ENCODE data around the gene SCFD2.
A peak's percentile ranks its signal among the peaks of the same experiment; 100 is the strongest.
"Not testable (repeated sequence)": the region's sequence is repeated elsewhere in the genome, so short reads cannot be mapped to it uniquely, and the experiment has no call there.

SCFD2 gene

DNA sequence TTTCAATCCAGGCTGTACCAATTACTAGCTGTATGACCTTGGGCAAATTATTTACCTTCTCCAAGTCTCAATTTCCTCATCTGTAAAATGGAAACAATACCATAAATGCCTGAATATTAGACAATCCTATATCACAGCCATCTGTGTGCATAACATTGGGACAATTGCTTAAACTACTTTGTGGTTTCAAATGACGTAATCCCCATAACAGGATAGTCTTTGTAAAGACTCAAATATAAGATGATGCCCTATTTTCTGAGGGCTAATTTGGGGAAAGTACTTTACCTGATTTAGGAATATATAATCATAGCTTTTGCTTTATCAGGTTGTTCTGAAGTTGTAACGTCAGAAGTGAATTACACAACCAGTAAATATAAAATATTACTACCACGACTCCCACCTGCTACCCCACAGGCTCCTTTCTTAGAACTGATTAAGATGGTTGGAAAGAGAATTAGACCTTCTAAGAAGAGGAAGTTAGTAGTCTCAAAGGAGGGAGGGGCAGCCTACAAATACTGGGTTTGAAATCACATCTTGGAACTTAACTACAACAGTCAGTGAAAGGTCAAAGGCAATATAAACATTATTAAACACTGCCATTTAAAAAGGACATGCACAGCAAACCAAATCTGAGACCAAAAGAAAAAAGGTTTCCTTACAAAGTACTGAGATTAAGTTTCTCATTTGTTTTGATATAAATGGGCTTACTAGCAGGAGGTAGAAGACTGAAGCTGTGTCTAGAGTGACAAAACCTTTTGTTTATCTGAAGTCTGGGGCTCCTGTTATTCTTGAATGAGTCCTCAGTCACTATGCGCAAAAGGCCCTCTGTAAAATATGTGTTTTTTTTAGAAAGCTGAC lies 215.0 kb downstream of the SCFD2 start:
- no peak for DNase-seq (ENCODE audit: low read depth in 4 of 4, low spot score in 1 of 4)

DNA sequence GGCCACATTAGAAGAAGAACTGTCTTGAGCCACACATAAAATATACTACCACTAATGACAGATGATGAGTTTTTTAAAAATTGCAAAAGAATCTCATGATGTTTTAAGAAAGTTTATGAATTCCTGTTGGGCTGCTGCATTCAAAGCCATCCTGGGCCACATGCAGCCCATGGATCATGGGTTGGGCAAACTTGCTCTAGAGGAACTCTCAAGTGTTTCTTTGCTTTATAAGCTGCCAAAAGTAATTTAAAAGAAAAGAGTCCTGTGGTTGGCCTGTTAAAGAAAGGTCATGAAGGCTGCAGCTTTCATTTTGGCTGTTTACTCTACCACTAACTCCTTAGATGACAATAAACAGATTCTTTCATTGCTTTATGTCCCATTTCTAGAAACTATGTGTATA lies 218.2 kb downstream of the SCFD2 start:
- no peak for DNase-seq (ENCODE audit: low read depth in 4 of 4, low spot score in 1 of 4)

DNA sequence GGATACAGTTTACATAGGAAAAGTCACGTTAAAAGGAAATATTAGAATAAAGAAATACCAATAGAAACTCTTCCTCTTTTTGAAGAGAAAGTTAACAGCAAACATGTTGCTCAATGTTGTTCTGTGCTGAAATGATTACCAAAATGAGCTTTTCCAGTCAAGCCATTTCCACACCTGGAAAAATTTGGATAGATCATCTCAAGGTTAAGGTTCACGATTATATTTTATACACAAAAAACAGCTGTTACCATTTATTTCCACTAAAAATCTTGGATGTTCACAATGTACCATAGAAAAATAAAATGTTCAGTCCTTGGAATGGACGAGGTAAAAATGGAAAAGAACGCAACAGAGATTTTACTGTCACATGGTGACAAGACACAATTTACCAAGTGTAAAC lies 218.7 kb downstream of the SCFD2 start:
- no peak for DNase-seq (ENCODE audit: low read depth in 4 of 4, low spot score in 1 of 4)

DNA sequence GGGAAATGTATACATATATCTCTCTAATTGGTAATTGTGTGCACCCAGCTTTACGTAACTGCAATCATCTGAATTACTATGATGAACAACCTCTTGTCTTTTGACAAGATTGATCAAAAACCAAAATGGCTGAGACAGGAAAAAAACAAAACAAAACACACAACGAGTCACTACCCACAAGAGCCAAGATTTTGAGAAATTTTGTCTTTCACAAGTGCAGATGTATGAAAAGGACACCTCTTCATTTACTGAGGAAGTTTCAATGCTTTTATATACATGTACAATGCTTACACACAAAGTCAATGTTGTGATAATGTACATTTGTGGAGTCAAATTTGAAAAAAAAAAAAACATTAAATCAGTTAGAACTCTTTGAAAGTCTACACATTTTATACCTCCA lies 224.6 kb downstream of the SCFD2 start:
- no peak for DNase-seq (ENCODE audit: low read depth in 4 of 4, low spot score in 1 of 4)

DNA sequence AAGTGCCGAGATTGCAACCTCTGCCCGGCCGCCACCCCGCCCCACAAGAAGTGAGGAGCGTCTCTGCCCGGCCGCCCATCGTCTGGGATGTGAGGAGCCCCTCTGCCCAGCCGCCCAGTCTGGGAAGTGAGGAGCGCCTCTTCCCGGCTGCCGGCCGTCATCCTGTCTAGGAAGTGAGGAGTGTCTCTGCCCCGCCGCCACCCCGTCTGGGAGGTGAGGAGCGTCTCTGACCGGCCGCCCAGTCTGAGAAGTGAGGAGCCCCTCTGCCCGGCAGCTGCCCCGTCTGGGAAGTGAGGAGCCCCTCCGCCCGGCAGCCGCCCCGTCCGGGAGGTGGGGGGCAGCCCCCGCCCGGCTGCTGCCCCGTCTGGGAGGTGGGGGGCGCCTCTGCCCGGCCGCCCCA lies 226.6 kb downstream of the SCFD2 start:
- not testable (repeated sequence) for DNase-seq (ENCODE audit: low read depth in 4 of 4, low spot score in 1 of 4)

DNA sequence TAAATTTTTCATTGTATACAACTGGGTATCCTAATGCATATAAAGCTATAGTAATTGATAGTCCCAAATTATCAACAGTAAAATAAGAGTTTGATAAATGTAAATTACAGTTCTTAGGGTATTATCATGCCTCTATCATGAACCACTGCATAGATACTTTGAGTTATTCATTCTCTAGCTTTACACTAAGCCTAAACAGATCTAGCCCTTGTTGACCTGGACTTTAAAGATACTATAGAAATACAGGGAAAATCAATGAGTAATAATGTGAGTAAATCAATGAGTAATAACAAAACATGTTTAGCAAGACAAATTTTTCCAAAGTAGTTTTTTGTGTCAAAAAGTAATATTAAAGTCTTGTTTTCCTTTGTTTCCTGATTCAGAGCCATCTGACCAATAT lies 228.4 kb downstream of the SCFD2 start:
- DNase-seq (ENCODE audit: low read depth in 4 of 4, low spot score in 1 of 4) = no peak

DNA sequence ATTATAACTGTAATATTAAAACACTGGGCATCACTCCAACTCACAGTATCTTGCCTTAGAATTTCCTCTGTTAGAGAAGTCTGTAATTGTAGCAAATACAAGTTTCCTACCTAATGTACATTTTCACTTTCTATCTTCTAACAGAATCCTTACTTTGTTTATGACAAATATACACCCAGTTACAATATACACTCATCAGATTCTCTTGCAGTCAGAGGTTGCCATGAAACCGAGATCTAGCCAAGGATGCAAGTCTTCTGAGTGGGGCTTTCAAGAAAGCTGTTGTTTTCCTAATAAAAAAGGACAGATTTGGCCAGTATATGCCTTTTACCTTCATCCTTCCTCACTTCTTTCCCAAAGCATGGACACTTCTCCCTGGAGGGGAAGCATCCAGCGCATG lies 228.9 kb downstream of the SCFD2 start:
- no peak for DNase-seq (ENCODE audit: low read depth in 4 of 4, low spot score in 1 of 4)

DNA sequence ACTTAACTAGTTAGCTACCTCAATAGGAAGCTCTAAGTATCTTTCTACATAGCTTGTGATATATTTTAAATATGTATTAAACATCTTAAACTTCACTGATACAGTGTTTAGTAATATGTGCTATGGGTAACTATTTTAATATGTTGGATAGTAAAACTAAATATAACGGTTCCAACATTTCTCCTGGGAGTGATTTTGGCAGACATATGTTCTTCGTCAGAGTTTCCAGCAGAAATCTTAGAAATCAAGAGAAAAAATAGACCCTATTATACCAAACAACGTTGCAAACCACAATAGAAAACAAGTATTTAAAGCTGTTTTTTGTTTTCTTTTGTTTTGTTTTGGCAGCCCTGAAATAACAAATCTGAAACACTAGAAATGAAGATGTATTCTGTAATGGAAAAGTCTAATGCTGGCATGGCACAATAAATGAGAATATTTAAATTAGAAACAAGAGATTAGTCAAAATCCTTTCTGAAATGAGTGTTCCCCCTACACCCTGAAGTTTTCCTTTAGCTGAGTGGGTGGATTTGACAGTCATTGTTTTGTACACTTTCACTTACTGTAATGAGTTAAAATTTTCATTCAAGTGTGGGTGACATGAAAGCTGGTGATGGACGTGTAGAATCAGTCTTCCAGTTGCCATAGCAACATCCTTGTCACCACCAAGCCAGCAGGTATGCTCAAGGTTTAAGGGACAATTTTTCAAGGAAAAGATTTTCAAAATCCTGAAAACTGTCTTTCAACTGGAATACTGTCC lies 233.5 kb downstream of the SCFD2 start:
- peak in 1 of 4 experiments; percentile 9 for DNase-seq (ENCODE audit: low read depth in 4 of 4, low spot score in 1 of 4)

DNA sequence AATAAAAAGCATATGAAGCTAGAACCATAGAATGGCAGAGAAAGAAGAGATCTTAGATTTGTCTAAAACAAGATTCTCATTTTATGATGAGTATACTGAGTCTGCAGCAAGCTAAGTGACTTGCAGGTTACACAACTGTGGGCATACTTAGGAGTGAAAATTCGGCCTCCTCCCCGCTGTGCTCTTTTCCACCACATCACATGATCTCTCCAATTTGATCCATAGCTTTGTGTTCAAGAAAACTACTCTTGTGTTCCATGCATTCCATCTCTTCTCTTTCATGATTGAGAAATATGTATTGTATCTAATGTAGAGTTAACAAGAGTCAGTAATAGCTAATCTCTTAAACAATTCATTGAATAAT lies 234.3 kb downstream of the SCFD2 start:
- no peak for DNase-seq (ENCODE audit: low read depth in 4 of 4, low spot score in 1 of 4)

DNA sequence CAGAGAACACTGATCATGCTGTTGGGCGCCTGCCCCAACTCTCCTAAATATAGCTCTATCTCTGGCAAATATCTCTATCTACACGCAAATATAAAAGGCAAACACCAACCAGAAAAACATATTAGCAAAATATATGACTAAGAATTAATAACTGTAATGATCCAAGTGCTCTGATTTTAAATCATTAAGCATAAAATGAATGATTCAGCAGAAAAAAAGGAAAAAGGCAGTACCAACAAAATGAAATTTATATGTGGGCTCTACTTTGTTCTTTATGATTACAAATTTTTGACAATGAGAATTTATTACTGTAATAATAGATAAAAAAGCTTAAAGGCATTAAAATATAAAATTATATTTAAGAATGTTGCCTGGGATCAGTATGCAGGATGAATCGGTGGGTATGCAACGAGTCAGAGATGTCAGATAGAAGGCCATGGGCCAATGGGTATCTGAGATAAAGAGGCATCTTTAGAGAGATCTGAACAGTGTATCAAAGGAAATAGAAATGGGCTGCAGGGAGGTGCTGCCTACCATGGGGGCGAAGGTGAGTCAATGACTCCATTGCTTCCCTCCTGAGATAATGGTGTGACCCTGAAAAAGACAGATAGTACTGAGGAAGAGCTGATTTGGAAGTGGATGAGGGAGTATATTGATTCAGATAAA lies 234.8 kb downstream of the SCFD2 start:
- DNase-seq (ENCODE audit: low read depth in 4 of 4, low spot score in 1 of 4) = no peak

DNA sequence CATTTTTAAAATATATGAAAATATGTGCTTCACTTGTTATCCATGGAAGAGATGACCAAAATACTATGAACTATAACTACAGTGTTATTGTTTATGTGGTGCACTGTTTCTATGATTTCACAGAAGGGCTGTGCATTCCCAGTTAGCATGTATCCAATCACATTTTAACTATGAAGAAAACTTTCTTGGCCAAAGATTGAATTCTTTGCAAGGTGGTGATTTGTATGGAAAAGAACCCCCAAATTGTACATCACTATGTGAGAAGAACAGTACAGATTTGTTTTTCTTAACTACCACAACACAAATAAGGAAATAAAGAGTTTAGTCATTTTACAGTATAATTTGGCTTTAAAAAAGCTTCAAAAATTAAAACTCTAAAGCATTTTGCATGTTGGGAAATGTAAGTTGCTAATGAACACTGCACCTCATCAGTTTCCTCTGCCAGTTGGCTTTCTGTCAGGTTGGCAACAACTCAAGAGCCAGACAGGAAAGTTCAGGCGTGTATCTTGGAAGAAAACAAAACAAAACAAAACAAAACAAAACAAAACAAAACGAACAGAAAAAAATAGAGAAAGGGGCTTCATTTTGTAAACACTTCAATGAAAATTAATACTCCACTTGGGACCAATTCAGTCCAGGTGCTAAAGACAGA lies 237.0 kb downstream of the SCFD2 start:
- DNase-seq (ENCODE audit: low read depth in 4 of 4, low spot score in 1 of 4) = no peak

DNA sequence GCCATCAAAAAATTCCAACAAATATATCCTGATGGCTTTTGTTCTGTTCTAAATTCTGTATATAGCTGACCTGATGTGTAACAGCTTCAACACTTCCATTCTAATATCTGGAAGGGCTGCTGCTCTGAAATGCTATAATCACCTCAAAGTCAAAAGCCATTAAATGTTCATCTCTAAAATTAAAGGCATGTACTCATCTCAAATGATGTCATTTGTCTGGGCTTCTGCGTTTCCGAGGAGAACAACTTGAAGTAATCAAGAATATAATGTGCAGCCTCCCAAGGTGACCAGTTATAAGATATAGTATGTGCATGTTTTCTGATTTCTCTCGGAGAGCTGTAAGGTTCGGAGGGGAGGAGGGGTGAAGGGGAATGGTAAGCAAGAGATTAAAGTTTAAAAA lies 237.6 kb downstream of the SCFD2 start:
- no peak for DNase-seq (ENCODE audit: low read depth in 4 of 4, low spot score in 1 of 4)

DNA sequence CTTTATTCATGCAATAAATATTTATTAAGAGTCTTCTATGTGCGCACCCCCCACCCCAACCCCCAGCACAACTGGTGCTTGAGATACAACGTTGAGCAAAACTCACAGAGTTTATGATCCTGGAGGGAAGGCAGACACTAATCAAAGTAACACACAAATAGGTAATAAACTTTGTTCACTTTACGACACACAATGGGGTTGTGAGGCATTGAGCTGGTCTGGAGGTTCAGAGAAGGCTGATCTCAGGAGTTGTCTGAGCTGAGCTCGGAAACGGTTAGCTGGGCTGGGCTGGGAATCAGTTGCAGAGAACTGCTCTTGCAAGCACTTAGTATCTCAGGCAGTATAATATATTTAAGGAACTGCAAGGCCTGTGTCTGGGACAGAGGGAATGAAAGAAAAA lies 238.5 kb downstream of the SCFD2 start:
- no peak for DNase-seq (ENCODE audit: low read depth in 4 of 4, low spot score in 1 of 4)

DNA sequence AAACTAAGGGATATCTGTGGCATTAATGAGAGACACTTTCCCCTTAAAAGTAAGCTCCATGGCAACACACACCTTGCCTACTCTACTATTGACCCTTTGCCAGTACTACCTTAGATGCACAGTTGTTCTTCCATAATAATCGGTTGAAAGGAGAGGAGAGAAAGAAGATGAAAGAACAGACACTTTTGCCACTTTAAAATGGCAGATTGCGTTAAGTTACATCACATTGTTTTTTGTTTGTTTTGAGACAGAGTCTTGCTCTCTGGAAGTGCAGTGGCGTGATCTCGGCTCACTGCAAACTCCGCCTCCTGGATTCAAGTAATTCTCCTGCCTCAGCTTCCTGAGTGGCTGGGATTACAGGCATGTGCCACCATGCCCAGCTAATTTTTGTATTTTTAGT lies 239.8 kb downstream of the SCFD2 start:
- DNase-seq (ENCODE audit: low read depth in 4 of 4, low spot score in 1 of 4) = no peak

DNA sequence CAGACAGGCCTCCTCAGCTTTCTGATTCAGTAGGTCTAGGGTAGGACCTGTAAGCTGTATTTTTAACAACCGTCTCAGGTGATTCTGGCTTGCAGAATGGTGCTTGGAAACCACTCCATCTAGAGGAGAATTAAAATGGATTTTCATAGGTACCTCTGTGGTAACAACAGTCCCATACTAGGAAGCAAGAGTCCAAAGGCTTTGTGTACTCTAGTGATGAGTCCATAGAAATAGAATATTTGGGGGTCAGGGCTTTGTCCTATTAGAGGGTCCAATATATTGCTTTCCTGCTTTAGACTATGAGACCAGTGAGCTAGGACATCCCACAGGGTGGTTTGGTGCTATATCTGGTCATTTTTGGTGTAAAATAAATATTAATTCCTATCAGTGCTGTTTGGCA lies 242.0 kb downstream of the SCFD2 start:
- no peak for DNase-seq (ENCODE audit: low read depth in 4 of 4, low spot score in 1 of 4)

DNA sequence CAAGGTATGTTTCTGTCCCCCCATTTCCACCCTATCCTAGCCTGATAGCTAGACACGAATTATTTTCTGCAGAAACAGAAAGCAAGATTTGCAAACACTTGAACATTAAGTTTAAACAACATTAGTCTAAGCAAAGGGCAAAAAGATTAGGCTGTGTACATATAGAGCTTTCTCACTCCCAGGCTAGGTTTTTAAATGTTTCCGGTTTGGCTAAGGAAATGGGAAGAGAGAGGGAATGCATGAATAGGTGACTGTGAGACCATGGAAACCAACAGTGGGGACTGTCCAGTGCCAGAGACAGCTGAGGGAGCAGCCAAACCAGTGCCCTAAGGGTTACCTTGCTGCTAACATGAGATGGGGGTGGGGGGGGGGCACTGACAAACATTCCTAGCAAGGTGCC lies 242.7 kb downstream of the SCFD2 start:
- no peak for DNase-seq (ENCODE audit: low read depth in 4 of 4, low spot score in 1 of 4)

DNA sequence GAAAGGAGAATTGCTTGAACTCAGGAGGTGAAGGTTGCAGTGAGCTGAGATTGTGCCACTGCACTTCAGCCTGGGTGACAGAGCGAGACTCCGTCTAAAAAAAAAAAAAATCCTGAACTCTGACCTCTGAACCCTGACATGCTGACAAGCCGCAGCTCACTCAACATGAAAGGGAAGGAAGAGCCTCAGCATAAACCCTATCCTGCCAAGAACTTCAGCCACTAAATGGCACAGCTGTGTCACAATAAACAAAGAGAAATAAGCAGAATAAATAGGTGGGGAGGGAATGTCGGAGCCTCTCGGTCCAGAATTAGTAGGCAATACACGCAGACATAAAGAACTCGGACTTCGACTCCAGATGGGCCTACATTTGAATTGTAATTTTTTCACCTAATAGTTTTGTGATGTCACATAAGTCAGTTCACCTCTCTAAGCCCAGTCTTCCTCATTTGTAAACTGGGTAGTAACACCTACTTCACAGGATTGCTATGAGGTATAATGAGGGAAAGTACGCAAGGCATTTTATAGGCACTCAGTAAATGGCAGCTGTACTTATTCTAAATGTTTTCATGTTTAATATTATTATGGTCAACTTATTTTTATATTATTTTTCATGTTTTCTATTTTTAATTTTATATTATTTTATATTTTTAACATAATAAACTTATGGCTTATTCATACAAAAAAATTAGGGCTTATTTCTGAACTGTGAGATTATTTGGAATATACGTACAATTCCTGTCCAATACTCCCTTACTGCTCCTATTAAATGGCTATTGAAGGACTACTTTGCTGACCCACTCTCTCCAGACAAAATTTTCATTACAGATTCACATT lies 243.4 kb downstream of the SCFD2 start:
- no peak for DNase-seq (ENCODE audit: low read depth in 4 of 4, low spot score in 1 of 4)

DNA sequence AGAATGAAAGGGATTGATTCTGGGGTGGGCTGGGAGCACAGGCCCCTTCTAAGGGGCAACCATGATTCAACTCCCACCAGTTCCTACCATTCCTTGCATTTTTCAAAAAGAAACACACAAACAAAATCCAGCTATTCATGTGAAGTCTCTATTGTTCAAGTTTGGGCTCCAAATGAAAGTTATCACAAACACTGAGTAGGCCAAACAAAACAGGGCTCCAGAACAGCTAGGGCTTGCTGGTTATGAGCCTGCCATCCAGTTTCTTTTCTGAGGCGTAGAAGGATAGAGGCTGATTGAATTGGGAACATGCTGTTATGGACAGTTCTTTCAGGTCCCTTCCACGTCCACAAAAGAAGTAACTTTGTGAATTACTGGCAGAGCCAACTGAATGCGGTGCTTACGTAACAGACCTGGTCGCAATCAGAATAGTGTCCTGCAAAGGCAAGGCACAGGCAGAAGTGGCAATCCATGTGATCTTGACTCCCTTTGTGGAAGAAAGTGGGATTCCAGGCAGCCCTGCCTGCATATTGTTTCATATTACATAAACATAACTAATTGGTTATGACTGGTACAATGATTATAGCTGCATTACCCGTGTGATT lies 244.5 kb downstream of the SCFD2 start:
- no peak for DNase-seq (ENCODE audit: low read depth in 4 of 4, low spot score in 1 of 4)

DNA sequence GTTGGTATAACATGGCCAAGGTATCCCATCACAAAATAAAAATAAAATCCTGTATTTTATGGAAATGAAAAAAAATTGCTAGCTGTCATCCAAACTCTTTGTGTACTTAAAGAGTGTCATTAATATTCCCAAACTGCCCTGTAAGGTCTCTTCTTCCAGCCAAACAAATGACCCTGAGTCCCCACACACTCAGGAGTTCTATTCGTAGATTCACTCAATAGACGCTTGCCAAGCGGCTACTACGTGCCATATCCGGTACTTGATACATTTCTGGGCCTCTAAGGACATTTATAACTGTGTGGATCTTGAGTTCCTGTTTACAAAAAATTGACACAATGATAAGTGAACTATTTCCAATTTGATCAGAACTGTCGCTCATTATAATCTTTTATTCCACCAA lies 245.1 kb downstream of the SCFD2 start:
- no peak for DNase-seq (ENCODE audit: low read depth in 4 of 4, low spot score in 1 of 4)

DNA sequence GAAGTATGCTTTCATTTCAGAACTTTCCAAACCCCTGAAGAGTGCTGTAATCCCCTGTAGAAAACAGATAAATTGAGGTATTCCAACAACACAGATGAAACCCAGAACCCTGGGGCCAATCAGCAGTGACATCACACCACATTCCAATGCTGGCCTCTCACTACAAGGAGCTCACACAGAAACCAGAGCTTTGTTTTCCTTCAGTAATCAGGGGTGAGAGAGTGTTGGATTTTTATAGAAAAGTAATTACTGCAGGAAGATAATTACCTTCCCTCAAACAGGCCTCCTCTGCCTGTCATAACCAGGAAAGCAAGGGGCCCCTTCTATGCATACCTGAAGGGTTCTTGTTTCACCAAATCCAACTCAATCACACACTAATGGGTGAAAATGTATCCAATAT lies 246.2 kb downstream of the SCFD2 start:
- no peak for DNase-seq (ENCODE audit: low read depth in 4 of 4, low spot score in 1 of 4)

Data from stimulated activated CD4-positive, alpha-beta T cell treated with anti-CD3 and anti-CD28 coated beads, Interleukin-1b, Interleukin-23, amount 100 ng/mL, for 24 hours (primary cell).